Measurements from ENCODE around the gene MYO9A.
"Not testable (repeated sequence)": the region's sequence is repeated elsewhere in the genome, so short reads cannot be mapped to it uniquely, and the experiment has no call there.

MYO9A gene

GRCh38 chr15:72139667-72140066, 21.7 kb upstream of the MYO9A start:
- DNase-seq: no peak

DNA sequence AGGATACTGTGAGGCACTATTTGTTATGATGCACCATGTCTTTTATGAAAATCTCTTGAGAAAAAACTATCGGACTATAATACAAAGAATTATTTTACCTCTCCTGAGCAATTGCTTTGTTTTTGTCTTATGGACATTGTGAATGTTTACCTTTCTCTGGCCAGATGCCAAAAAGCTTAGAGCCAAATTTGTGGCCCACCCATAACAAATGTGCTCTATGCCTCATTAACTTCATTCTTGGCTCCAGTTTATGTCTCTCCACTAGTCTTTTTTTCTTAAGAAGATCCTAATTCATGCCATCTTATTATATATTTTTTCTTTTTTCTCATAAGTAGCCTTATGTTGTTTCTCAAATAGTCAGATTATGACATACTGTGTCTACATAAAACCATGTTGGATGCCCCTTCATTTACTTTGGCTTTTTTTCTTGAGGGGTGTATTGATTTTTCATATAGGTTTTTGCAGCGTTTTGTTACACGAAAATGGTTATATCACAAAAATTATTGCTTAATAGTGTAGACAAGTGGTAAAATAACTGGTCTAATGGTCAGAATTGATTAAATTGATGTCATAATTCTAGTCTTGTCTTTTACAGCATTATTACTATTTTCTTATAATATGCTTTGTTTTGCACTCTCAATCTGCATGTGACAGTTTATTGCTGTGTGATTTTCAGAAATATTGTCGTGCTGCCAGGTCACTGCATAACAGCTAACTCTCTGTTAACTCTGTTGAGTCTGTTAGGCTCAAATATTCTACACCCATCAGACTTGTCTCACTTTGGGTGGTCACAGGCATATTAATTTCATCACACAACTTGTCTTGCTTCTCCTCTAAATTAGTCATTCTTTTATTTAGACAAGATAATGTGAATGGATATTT, 18.5 kb upstream of the MYO9A start:
- no peak for DNase-seq

DNA sequence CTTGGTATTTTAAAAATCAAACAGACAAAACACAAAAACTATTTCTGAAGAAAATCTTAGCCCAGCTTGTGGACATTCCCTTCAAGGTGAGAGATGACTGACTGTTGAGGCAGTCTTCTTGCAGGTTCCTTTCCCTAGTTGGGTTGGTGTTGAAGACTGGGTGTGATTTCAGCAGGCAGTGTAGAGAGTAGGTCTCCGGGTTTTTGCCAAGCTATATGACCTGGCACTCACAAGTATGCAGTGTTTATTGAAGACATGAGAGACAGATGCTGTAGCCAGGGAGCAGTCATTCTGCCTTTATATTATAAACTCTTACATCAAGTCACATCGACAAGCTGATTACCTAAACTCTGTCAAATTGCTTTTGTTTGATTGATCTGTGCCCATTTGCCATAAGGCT, 17.8 kb upstream of the MYO9A start:
- DNase-seq: no peak

- DNase-seq: no peak
These were observed 15.3 kb upstream of the MYO9A start for GRCh38 chr15:72133211-72133610.

DNA sequence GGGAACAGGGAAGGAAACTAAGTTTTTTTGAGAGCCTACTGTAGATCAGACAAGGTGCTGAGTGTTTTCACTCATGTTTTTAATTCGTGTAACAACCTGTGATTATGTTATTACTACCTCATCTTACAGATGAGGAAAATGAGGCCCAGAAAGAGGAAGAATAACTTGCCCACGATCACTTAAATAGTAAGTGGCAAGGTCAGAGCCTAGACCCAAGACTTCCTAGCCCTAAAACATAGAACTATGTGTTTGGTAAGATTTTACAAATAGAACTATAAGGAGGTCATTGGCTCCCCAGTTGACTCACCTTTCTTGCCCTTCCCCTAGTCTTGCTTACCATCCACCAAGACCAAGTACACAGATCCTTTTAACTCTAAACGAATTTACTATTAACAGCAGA, 14.0 kb upstream of the MYO9A start:
- DNase-seq: no peak

DNA sequence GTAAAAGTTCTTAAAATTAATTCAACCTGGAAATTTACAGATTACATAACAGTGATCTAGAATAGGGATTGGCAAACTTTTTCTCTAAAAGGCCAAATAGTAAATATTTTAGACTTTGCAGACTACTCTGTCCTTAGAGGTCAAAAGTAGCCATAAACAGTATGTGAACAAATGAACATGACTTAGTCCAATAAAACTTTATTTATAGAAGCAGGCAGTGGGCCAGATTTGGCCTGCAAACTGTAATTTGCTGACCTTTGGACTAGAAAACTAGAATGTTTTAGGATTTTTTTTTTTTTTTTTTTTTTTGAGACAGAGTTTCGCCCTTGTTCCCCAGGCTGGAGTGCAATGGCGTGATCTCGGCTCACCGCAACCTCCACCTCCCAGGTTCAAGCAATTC, 12.3 kb upstream of the MYO9A start:
- no peak for DNase-seq

DNA sequence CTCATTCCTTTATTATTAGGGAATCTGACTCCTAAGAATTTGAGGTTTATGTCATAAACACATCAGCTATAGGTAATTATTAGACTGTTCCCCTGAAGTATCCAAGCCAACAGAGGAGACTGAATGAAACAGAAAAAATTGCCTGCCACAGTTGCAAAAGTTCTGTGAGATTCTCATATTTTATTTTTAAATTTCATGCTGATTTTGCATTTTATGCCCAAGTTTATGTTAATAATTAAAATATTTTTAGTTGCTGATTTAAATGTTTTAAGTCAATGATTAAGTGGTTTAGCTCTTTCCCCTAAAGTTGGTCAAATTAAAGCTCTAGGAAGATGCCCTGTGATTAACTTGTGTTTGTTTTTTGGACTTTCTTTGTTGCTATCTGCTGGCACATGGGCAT, 10.4 kb upstream of the MYO9A start:
- DNase-seq: no peak

- DNase-seq: no peak
These were observed 9.9 kb upstream of the MYO9A start for GRCh38 chr15:72127724-72128322.

DNA sequence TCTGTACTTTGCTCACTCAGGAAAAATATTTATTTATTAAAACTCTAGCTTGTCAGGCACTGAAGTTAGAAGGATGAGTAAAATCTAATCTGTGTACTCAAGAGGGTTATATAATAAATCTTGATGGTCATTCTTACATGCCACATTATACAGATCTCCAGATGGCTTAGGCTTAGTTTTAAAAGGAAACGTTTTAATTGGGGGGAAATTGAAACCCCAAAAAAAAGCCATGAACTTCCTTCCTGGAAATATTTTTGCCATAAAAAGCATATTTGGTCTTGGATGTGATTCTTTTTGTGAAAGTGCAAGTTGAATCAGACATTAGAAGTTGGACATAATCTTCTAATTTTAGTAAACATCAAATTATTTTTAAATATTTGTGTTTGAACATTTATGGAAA, 6.3 kb upstream of the MYO9A start:
- no peak for DNase-seq

DNA sequence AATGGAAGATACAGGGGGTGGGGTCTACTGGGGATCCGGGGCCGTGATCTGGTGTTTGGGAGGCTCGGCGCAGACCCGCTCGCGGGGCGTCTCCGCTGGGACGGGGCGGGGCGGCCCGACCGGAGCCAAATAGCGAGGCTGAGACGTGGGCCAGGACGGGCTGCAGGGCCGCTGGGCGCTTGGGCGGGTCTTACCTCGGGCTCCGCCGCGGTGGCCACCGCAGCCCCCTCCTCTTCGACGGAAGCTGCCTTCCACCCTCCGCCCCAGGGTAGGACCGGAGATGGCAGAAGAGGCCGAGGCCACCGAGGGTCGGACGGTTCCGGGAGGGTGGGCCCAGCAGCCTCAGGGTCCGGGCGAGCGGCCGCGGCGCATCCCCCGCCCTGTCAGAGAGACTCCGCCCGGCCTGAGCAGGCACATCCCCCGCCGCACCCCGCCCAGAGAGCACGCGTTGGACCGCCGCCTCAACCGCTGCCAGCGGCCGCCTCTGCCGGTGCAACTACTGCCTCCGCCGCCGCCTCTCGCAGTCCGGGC, 399 bp downstream of the MYO9A start:
- DNase-seq: peak; percentile 46 to 63

DNA sequence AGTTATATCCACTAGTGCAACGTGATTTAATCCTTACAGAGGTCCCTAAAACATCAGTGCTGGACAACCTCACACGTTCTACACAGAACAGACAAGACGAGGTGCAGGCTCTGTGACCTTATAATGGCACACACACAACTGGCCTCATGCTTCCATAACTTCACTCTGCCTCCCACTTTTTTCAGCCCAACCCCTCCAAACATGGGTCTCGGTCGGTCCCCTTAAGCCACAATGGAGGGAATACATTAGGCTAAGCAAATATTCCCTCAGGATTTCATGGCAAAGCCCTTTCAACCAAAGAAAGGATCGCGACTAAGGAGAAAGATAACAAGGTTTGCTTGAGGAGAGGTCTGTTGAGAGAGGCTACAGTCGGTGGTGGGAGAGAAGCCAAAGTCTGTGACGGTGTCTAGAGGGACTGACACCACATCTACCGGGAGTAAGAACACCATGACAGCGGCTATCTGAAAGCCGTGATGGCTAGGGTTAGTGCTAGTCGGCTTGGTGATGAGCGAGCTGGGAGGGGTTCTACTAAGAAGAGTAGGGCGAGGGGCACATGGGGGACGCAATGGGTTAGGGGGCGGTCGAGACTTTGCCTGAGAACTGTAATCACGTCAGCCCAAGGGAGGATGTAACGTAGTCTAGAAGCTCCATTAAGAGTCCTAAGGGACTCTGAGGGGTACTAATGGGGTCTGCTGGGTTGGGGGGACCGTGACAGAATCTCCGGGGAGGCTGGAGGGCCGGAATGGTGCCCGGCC, 1.0 kb downstream of the MYO9A start:
- peak in 1 of 2 experiments; percentile 14 for DNase-seq

- no peak for DNase-seq
These were observed 4.5 kb downstream of the MYO9A start for GRCh38 chr15:72113347-72114031.

- no peak for DNase-seq
These were observed 5.1 kb downstream of the MYO9A start for GRCh38 chr15:72112805-72113204.

- DNase-seq: no peak
These were observed 5.8 kb downstream of the MYO9A start for GRCh38 chr15:72112116-72112515.

- no peak for DNase-seq
These were observed 7.6 kb downstream of the MYO9A start for GRCh38 chr15:72110355-72110754.

DNA sequence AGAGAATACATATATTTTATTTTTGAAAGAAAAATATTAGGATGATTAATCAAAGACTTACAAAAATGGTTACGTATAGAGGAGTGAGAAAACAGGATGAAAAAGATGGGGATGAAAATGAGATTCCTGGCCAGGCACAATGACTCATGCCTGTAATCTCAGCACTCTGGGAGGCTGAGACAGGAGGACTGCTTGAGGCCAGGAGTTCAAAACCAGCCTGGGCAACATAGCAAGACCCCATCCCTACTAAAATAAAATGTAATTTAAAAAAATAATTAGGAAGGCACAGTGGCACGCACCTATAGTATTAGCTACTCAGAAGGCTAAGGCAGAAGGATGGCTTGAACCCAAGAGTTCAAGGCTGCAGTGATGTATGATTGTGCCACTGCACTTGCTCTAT, 11.9 kb downstream of the MYO9A start:
- no peak for DNase-seq

DNA sequence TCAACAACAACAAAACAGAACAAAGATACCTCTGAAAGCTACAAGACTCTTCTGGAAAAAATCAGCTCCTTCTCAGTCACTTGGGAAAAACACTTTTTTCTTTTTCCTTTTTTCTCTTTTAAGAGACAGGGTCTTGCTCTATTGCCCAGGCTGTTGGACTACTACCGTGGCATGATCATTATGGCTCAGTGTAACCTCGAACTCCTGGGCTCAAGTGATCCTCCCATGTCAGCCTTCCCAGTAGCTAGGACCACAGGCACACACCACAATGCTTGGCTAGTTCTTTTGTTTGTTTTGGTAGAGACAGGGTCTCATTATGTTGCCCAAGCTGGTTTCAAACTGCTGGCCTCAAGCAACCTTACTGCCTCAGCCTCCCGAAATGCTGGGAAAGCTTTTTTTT, 12.8 kb downstream of the MYO9A start:
- no peak for DNase-seq

DNA sequence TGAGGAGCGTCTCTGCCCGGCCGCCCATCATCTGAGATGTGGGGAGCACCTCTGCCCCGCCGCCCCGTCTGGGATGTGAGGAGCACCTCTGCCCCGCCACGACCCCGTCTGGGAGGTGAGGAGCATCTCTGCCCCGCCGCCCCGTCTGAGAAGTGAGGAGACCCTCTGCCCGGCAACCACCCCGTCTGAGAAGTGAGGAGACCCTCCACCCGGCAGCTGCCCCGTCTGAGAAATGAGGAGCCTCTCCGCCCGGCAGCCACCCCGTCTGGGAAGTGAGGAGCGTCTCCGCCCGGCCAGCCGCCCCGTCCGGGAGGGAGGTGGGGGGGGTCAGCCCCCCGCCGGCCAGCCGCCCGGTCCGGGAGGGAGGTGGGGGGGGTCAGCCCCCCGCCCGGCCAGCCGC, 17.4 kb downstream of the MYO9A start:
- DNase-seq: not testable (repeated sequence)

DNA sequence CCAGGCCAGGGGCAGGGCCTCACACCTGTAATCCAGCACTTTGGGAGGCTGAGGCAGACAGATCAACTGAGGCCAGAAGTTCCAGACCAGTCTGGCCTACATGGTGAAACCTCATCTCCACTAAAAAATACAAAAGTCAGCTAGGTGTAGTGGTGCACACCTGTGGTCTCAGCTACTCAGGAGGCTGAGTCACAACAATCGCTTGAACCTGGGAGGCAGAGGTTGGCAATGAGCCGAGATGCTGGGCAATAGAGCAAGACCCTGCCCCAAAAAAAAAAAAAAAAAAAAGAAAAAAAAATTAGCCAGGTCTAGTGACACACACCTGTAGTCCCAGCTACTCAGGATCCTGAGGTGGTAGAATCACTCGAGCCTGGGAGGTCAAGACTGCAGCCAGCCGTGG, 18.8 kb downstream of the MYO9A start:
- no peak for DNase-seq

DNA sequence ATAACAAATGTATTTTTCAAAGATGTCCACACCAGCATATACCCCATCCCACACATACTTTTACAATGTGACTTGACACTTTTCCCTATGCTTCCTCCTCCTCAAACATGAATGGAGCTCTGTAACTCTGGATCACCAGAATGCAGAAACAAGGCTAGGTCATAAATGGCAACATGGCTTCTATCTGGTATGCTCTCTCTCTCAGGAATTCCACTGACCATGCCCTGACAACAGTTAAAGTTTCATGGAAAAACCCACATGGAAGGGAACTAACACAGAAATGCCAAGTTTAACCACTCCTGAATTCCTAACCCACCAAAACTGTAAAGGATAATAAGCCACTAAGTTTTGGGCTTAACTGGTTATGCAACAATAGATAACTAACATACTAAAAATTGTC, 19.9 kb downstream of the MYO9A start:
- DNase-seq: no peak

GRCh38 chr15:72096796-72097195, 21.2 kb downstream of the MYO9A start:
- no peak for DNase-seq

- DNase-seq: no peak
These were observed 25.3 kb downstream of the MYO9A start for GRCh38 chr15:72092691-72093090.

GRCh38 chr15:72092006-72092405, 25.9 kb downstream of the MYO9A start:
- DNase-seq: no peak
